IMR-90 (cell line): ENCODE results near the gene KIF9. TPM values are rescaled to one million over a fixed set of nuclear protein-coding genes. Genes with fewer than 3 reads are reported as not detected.

ENCODE experiments used
- ATAC-seq: fragments of 200-7000 bp; cut with Tn5 transposase; 2 replicates; pipeline ENCODE4 v1.9.1; 2020; ENCODE audit warnings: low read depth, mild to moderate bottlenecking, moderate library complexity
- BruUV-seq: library from RNA; stranded (reverse); fragments of 400-500 nt; replicated peaks from 2 replicates; lab custom pipeline; 2021; lab: Mats Ljungman, UMichigan
- CTCF ChIA-PET: fragments of 300-600 bp; formaldehyde crosslinking; extraction: SDS; loops from one replicate; lab custom pipeline; 2021; ENCODE audit warnings: antibody characterized with exemption; lab: Yijun Ruan, JAX
- POLR2A ChIA-PET: fragments of 300-600 bp; sonication (Branson Sonifier 250); formaldehyde crosslinking; loops from one replicate; lab custom pipeline; 2022; ENCODE audit warnings: antibody characterized with exemption; ENCODE audit not compliant: unreplicated experiment; lab: Charles Lee
- DNase-seq: peaks from one replicate; pipeline ENCODE4 v3.0.0; 2013
- H2AFZ ChIP-seq: replicated peaks from 2 replicates; pipeline ENCODE3; 2013; ENCODE audit warnings: low read length, mild to moderate bottlenecking; ENCODE audit not compliant: poor library complexity
- H2AK5ac ChIP-seq: 2 replicates; pipeline ENCODE4 v1.6.1; 2013; ENCODE audit warnings: low read depth, low read length, inconsistent platforms
- H2AK9ac ChIP-seq: replicated peaks from 2 replicates; pipeline ENCODE3; 2013; ENCODE audit warnings: mild to moderate bottlenecking, low read depth, low read length, moderate library complexity; ENCODE audit not compliant: poor library complexity
- H2BK120ac ChIP-seq: 2 replicates; pipeline ENCODE4 v1.6.1; 2013; ENCODE audit warnings: low read depth, low read length, inconsistent platforms
- H2BK15ac ChIP-seq: 3 replicates; pipeline ENCODE4 v1.6.1; 2013; ENCODE audit warnings: low read depth, low read length, inconsistent platforms
- H2BK20ac ChIP-seq: 2 replicates; pipeline ENCODE4 v1.6.1; 2013; ENCODE audit warnings: low read depth, mild to moderate bottlenecking, inconsistent platforms, low read length, moderate library complexity
- H2BK5ac ChIP-seq: 2 replicates; pipeline ENCODE4 v1.6.1; 2013; ENCODE audit warnings: mild to moderate bottlenecking, low read depth, low read length, inconsistent platforms; ENCODE audit not compliant: poor library complexity, severe bottlenecking
- H3K14ac ChIP-seq: replicated peaks from 2 replicates; pipeline ENCODE4 v1.6.1; 2013; ENCODE audit warnings: low read depth, low read length, inconsistent platforms
- H3K18ac ChIP-seq: 2 replicates; pipeline ENCODE4 v1.6.1; 2013; ENCODE audit warnings: low read depth, low read length, control low read depth
- H3K23ac ChIP-seq: 2 replicates; pipeline ENCODE4 v1.6.1; 2013; ENCODE audit warnings: low read depth, low read length, inconsistent platforms
- H3K27ac ChIP-seq: 2 replicates; pipeline ENCODE4 v1.5.1; 2013; ENCODE audit warnings: mild to moderate bottlenecking, control low read depth, low read length; ENCODE audit not compliant: insufficient read depth
- H3K27me3 ChIP-seq: 2 replicates; pipeline ENCODE4 v1.6.1; 2013; ENCODE audit warnings: low read length; ENCODE audit not compliant: control insufficient read depth, insufficient read depth
- H3K36me3 ChIP-seq: 2 replicates; pipeline ENCODE4 v1.6.1; 2013; ENCODE audit warnings: low read length, mixed read lengths; ENCODE audit not compliant: control insufficient read depth, insufficient read depth
- H3K4ac ChIP-seq: 2 replicates; pipeline ENCODE4 v1.6.1; 2013; ENCODE audit warnings: low read depth, low read length, inconsistent platforms
- H3K4me1 ChIP-seq: 2 replicates; pipeline ENCODE4 v1.6.1; 2013; ENCODE audit warnings: low read length, mixed read lengths; ENCODE audit not compliant: control insufficient read depth, insufficient read depth
- H3K4me2 ChIP-seq: 2 replicates; pipeline ENCODE4 v1.6.1; 2013; ENCODE audit warnings: low read depth, mild to moderate bottlenecking, control low read depth, low read length, moderate library complexity
- H3K4me3 ChIP-seq: 2 replicates; pipeline ENCODE4 v1.5.1; 2013; ENCODE audit warnings: low read depth, mild to moderate bottlenecking, control low read depth, low read length, moderate library complexity; ENCODE audit not compliant: insufficient read depth
- H3K56ac ChIP-seq: 2 replicates; pipeline ENCODE4 v1.6.1; 2013; ENCODE audit warnings: low read length, inconsistent platforms; ENCODE audit not compliant: insufficient read depth; ENCODE audit errors: extremely low read depth
- H3K79me1 ChIP-seq, 2 experiments: 2 replicates each; pipeline ENCODE4 v1.6.1; 2013; ENCODE audit warnings: low read length in 2 of 2, inconsistent platforms in 1 of 2, low read depth in 1 of 2
- H3K9ac ChIP-seq: 2 replicates; pipeline ENCODE4 v1.6.1; 2013; ENCODE audit warnings: low read depth, low read length, control low read depth
- H3K9me1 ChIP-seq: 2 replicates; pipeline ENCODE4 v1.6.1; 2013; ENCODE audit warnings: low read length, inconsistent platforms; ENCODE audit not compliant: insufficient read depth
- H3K9me3 ChIP-seq: 2 replicates; pipeline ENCODE4 v1.6.1; 2013; ENCODE audit warnings: low read length; ENCODE audit not compliant: control insufficient read depth, insufficient read depth
- H4K20me1 ChIP-seq: 2 replicates; pipeline ENCODE4 v1.6.1; 2013; ENCODE audit warnings: low read length, inconsistent platforms; ENCODE audit not compliant: insufficient read depth
- H4K5ac ChIP-seq: 2 replicates; pipeline ENCODE4 v1.6.1; 2013; ENCODE audit warnings: mild to moderate bottlenecking, low read depth, low read length, control low read depth
- H4K8ac ChIP-seq, 2 experiments: 2 replicates each; pipeline ENCODE4 v1.6.1; 2013; ENCODE audit warnings: low read depth in 2 of 2, low read length in 2 of 2, control low read depth in 1 of 2, inconsistent platforms in 1 of 2
- H4K91ac ChIP-seq: 2 replicates; pipeline ENCODE4 v1.6.1; 2013; ENCODE audit warnings: low read depth, low read length, inconsistent platforms; ENCODE audit not compliant: insufficient read depth
- CTCF ChIP-seq: conservative IDR thresholded peaks from 2 replicates; pipeline ENCODE4 v1.5.1; 2012; ENCODE audit warnings: mild to moderate bottlenecking, low read depth, low read length, improper control_type of control experiment
- MAZ ChIP-seq: IDR thresholded peaks from 2 replicates; pipeline ENCODE4 v1.6.1; 2012; ENCODE audit warnings: low read depth, mild to moderate bottlenecking, low read length, improper control_type of control experiment, moderate library complexity, borderline replicate concordance
- NFE2L2 ChIP-seq: fragments of 150-350 bp; IDR thresholded peaks from 2 replicates; pipeline ENCODE4 v1.6.1; 2016; ENCODE audit warnings: low read depth, mild to moderate bottlenecking, low read length
- POLR2A ChIP-seq: IDR thresholded peaks from 2 replicates; pipeline ENCODE4 v1.6.1; 2012; ENCODE audit warnings: mild to moderate bottlenecking, low read depth, low read length
- RAD21 ChIP-seq: IDR thresholded peaks from 2 replicates; pipeline ENCODE4 v1.6.1; 2012; ENCODE audit warnings: low read length, improper control_type of control experiment
- RCOR1 ChIP-seq: IDR thresholded peaks from 2 replicates; pipeline ENCODE4 v1.6.1; 2012; ENCODE audit warnings: mild to moderate bottlenecking, low read length, improper control_type of control experiment; ENCODE audit not compliant: insufficient replicate concordance
- RFX5 ChIP-seq: IDR thresholded peaks from 2 replicates; pipeline ENCODE4 v1.8.0; 2012; ENCODE audit warnings: low read depth, mild to moderate bottlenecking, low read length, moderate library complexity
- SMC3 ChIP-seq: fragments of 150-350 bp; IDR thresholded peaks from 2 replicates; pipeline ENCODE4 v1.6.1; 2016; ENCODE audit warnings: low read depth, mild to moderate bottlenecking, antibody characterized with exemption, low read length, moderate library complexity
- USF2 ChIP-seq: fragments of 150-350 bp; IDR thresholded peaks from 2 replicates; pipeline ENCODE4 v1.6.1; 2017; ENCODE audit warnings: mild to moderate bottlenecking, antibody characterized with exemption, low read length, low read depth
- WGBS, 2 experiments: methylation state at CpG; one replicate each; pipeline versions ENCODE4 v1.1.5 to v1.1.7; 2013; ENCODE audit warnings: missing lambda C conversion rate in 2 of 2; ENCODE audit not compliant: insufficient read length in 1 of 2; ENCODE audit errors: extremely low coverage in 2 of 2; 5-methylcytosine and 5-hydroxymethylcytosine counted together
- dilution Hi-C: fragments of 300-500 bp; cut with HindIII; formaldehyde crosslinking; loops from one replicate; pipeline ENCODE4 v1.14.3; 2018; ENCODE audit warnings: low sequenced_read_pairs; ENCODE audit not compliant: unreplicated experiment
- in situ Hi-C: fragments of 300-500 bp; cut with MboI; formaldehyde crosslinking; loops from 3 replicates; pipeline ENCODE4 v1.14.3; 2019; ENCODE audit warnings: low sequenced_read_pairs, inconsistent platforms, mixed read lengths
- intact Hi-C: fragments of 100-400 bp; cut with micrococcal nuclease; formaldehyde crosslinking; loops from 2 replicates; pipeline ENCODE4 v1.10.0; 2022
- polyA plus RNA-seq, 3 experiments: library from polyadenylated mRNA; depleted of rRNA; stranded (reverse); fragments of >200 nt; gene quantifications; 2 replicates each; pipeline ENCODE4 v1.2.3, GENCODE V29; 2012; ENCODE audit warnings: low replicate concordance in 1 of 3
- total RNA-seq: library from RNA; depleted of rRNA; stranded (reverse); fragments of >200 nt; gene quantifications from 2 replicates; pipeline ENCODE4 v1.2.3, GENCODE V29; 2012

The KIF9 gene
- total and polyA plus RNA-seq, 2 of the 4 experiments (the other 2 are of a cell fraction), result 1.8 to 5.0 TPM

GRCh38 chr3:47324278-47324865 is 41.8 kb upstream of the KIF9 start:
- BruUV-seq, result no TSS peak
- no peak overlapping the region for H4K91ac ChIP-seq
- H3K36me3 ChIP-seq, result peaks cover 21% of the 10 kb centered on the region
- no peak overlapping the region for H3K4ac ChIP-seq
- DNase-seq (peak; percentile 88), ATAC-seq (peak; percentile 93)
- intact Hi-C loops, result loop anchor here (1.0 to 10.0 kb wide), 4 partner anchors 160 to 620 kb away; partner anchors contain the start of gene SETD2
- dilution Hi-C loops, result no loop called here
- H3K18ac ChIP-seq, result no peak overlapping the region
- H2AK9ac ChIP-seq, result no peak overlapping the region
- peaks cover 11% of the 10 kb centered on the region; the same call in 1 of the 2 replicates for H3K9me1 ChIP-seq
- no peak overlapping the region for H3K4me2 ChIP-seq
- no peak overlapping the region for H3K14ac ChIP-seq
- peaks cover 4% of the 10 kb centered on the region; the same call in 1 of the 2 replicates for H4K20me1 ChIP-seq
- no peak overlapping the region for H2BK20ac ChIP-seq
- H4K8ac ChIP-seq, result no peak overlapping the region
- H3K27me3 ChIP-seq, result no peaks in the 10 kb centered on the region
- no peak overlapping the region for H2BK5ac ChIP-seq
- no peak overlapping the region for H3K23ac ChIP-seq
- H3K56ac ChIP-seq, result no peak overlapping the region
- H3K27ac ChIP-seq, result no peak overlapping the region
- peaks cover 14 to 28% of the 10 kb centered on the region in 2 experiments for H3K79me1 ChIP-seq
- CTCF ChIA-PET, result interaction anchor here (0.6 to 1.0 kb wide), 4 partner anchors 38 to 178 kb away, joined by 3 to 4 read pairs (median 3); no protein-coding TSS in a partner anchor
- H2BK15ac ChIP-seq, result no peak overlapping the region; the same call in 2 of the 3 replicates
- H3K4me1 ChIP-seq, result peaks cover 14% of the 10 kb centered on the region
- H2AK5ac ChIP-seq, result no peak overlapping the region
- no peaks in the 10 kb centered on the region for H3K9me3 ChIP-seq
- in situ Hi-C loops, result loop anchor here (10.0 kb wide), 1 partner anchor 410 kb away; no protein-coding TSS in a partner anchor
- no peak overlapping the region for H2BK120ac ChIP-seq
- no peak overlapping the region for H4K5ac ChIP-seq
- POLR2A ChIA-PET, result no interaction called here
- no peak overlapping the region for H3K9ac ChIP-seq
- TF ChIP-seq RAD21 (peak; percentile 85), RCOR1 (no peak), CTCF (peak; percentile 89), RFX5 (no peak), SMC3 (peak; percentile 61), USF2 (no peak), NFE2L2 (no peak), POLR2A (no peak), MAZ (no peak)
- no peak overlapping the region for H2AFZ ChIP-seq
- WGBS, 2 experiments, result no CpG with 5 or more reads among the region's 2 CpGs
- H3K4me3 ChIP-seq, result no peak overlapping the region
